Transverse colon (tissue), 4 donors: ENCODE results near the gene UBA6.

Experiments
- CTCF ChIP-seq, 5 experiments: fragments of 200-600 bp in 3 of 5; fragments of 450-650 bp in 2 of 5; sonication (generic) in 3 of 5; IDR thresholded peaks; 1 replicate in 2 of 5; 2 replicates in 3 of 5; pipeline ENCODE4 v1.5.1; 2016 to 2017; ENCODE audit warnings: antibody characterized with exemption in 5 of 5, inconsistent platforms in 3 of 5, mild to moderate bottlenecking in 2 of 5, moderate library complexity in 1 of 5
- POLR2A ChIP-seq: fragments of 450-650 bp; IDR thresholded peaks from one replicate; pipeline ENCODE4 v1.6.1; 2016; ENCODE audit warnings: antibody characterized with exemption, mild to moderate bottlenecking, moderate library complexity
- POLR2AphosphoS5 ChIP-seq, 3 donors: sonication (generic); formaldehyde crosslinking; IDR thresholded peaks; one replicate each; pipeline ENCODE4 v1.6.1; 2016; ENCODE audit warnings: antibody characterized with exemption in 3 of 3

GRCh38 chr4:67587156-67587555 lies 113.8 kb downstream of the UBA6 start:
- no peak for TF ChIP-seq CTCF (IDR thresholded peaks at IDR 0.05)
- TF ChIP-seq POLR2A = no peak
- TF ChIP-seq POLR2AphosphoS5 (IDR thresholded peaks at IDR 0.05) = no peak
